GM10248 (cell line): ENCODE measurements around the gene OLFM3.

ENCODE experiments used
- CTCF ChIA-PET: fragments of 300-600 bp; sonication (Branson Sonifier 250); formaldehyde crosslinking; extraction: SDS; loops from one replicate; lab custom pipeline; 2021; ENCODE audit warnings: antibody characterized with exemption; lab: Yijun Ruan, JAX
- POLR2A ChIA-PET: fragments of 350-650 bp; sonication (Branson Sonifier 250); formaldehyde crosslinking; extraction: SDS; loops from one replicate; lab custom pipeline; 2020; ENCODE audit warnings: antibody characterized with exemption; lab: Yijun Ruan, JAX
- DNase-seq: peaks from one replicate; pipeline ENCODE4 v3.0.0; 2012; ENCODE audit errors: extremely low spot score
- CTCF ChIP-seq: IDR thresholded peaks from 2 replicates; pipeline ENCODE4 v1.5.1; 2012; ENCODE audit warnings: mild to moderate bottlenecking, low read depth; ENCODE audit errors: extremely low read depth, missing control alignments, control extremely low read depth

The OLFM3 gene

GRCh38 chr1:101942516-101943193 lies 54.1 kb downstream of the OLFM3 start:
- no peak for TF ChIP-seq CTCF
- no peak for DNase-seq
- POLR2A ChIA-PET = no interaction called here
- CTCF ChIA-PET = interaction anchor here (1.0 to 1.1 kb wide), 2 partner anchors 14 to 23 kb away, joined by 3 read pairs; no protein-coding TSS in a partner anchor

GRCh38 chr1:101938681-101939080 lies 58.0 kb downstream of the OLFM3 start:
- ChIA-PET CTCF (interaction anchor here (0.8 to 1.0 kb wide), 2 partner anchors 9 to 24 kb away, joined by 3 read pairs; no protein-coding TSS in a partner anchor), POLR2A (no interaction called here)
- no peak for TF ChIP-seq CTCF
- no peak for DNase-seq

- DNase-seq = no peak
- CTCF ChIA-PET = interaction anchor here (1.4 kb wide), 1 partner anchor 9 kb away, joined by 3 read pairs; no protein-coding TSS in a partner anchor
- POLR2A ChIA-PET = no interaction called here
- no peak for TF ChIP-seq CTCF
Measured at GRCh38 chr1:101929343-101929742, 67.4 kb downstream of the OLFM3 start.

GRCh38 chr1:101928829-101929228 lies 67.9 kb downstream of the OLFM3 start:
- CTCF ChIA-PET = no interaction called here
- no peak for TF ChIP-seq CTCF
- POLR2A ChIA-PET = no interaction called here
- DNase-seq = no peak

- CTCF ChIA-PET = no interaction called here
- no peak for DNase-seq
- TF ChIP-seq CTCF = no peak
- POLR2A ChIA-PET = no interaction called here
Measured at GRCh38 chr1:101924700-101925099, 72.0 kb downstream of the OLFM3 start.

GRCh38 chr1:101920577-101920976 lies 76.1 kb downstream of the OLFM3 start:
- ChIA-PET CTCF (no interaction called here), POLR2A (no interaction called here)
- no peak for TF ChIP-seq CTCF
- no peak for DNase-seq

GRCh38 chr1:101918277-101918676 lies 78.4 kb downstream of the OLFM3 start:
- CTCF ChIA-PET = interaction anchor here (1.4 kb wide), 1 partner anchor 16 kb away, joined by 4 read pairs; no protein-coding TSS in a partner anchor
- no peak for DNase-seq
- POLR2A ChIA-PET = no interaction called here
- no peak for TF ChIP-seq CTCF
